ENCODE results near the gene C1orf174. TPM values are rescaled to one million over a fixed set of nuclear protein-coding genes. Genes with fewer than 3 reads are reported as not detected.

Gene C1orf174
- total RNA-seq, 1 donor from 2014 or later, result 36.8 TPM

GRCh38 chr1:3914331-3914851 is 14.3 kb upstream of the C1orf174 start:
- H3K4me1 Mint-ChIP-seq, result peaks cover 10% of the 10 kb centered on the region
- DNase-seq (ENCODE audit: low read depth, low spot score), result no peak
- TF ChIP-seq CTCF (conservative IDR thresholded peaks at IDR 0.05), result no peak
- H3K27ac Mint-ChIP-seq (ENCODE audit: unreplicated experiment), result no peak overlapping the region
- no peaks in the 10 kb centered on the region for H3K9me3 Mint-ChIP-seq
- H3K4me3 Mint-ChIP-seq, result no peak overlapping the region
- no peaks in the 10 kb centered on the region for H3K36me3 Mint-ChIP-seq (ENCODE audit: low read depth)
- peaks cover 21% of the 10 kb centered on the region for H3K27me3 Mint-ChIP-seq (ENCODE audit: low read depth)

GRCh38 chr1:3912809-3913685 is 13.0 kb upstream of the C1orf174 start:
- no peak for TF ChIP-seq CTCF (conservative IDR thresholded peaks at IDR 0.05)
- H3K4me3 Mint-ChIP-seq, result no peak overlapping the region
- H3K27me3 Mint-ChIP-seq (ENCODE audit: low read depth), result peaks cover 19% of the 10 kb centered on the region
- no peak overlapping the region for H3K27ac Mint-ChIP-seq (ENCODE audit: unreplicated experiment)
- H3K4me1 Mint-ChIP-seq, result peaks cover 16% of the 10 kb centered on the region
- H3K36me3 Mint-ChIP-seq (ENCODE audit: low read depth), result no peaks in the 10 kb centered on the region
- no peak for DNase-seq (ENCODE audit: low read depth, low spot score)
- H3K9me3 Mint-ChIP-seq, result no peaks in the 10 kb centered on the region

GRCh38 chr1:3911981-3912808 is 12.1 kb upstream of the C1orf174 start:
- H3K9me3 Mint-ChIP-seq, result no peaks in the 10 kb centered on the region
- DNase-seq (ENCODE audit: low read depth, low spot score), result no peak
- no peak for TF ChIP-seq CTCF (conservative IDR thresholded peaks at IDR 0.05)
- peak overlapping the region; percentile 35 for H3K27ac Mint-ChIP-seq (ENCODE audit: unreplicated experiment)
- H3K4me3 Mint-ChIP-seq, result no peak overlapping the region
- peaks cover 16% of the 10 kb centered on the region for H3K4me1 Mint-ChIP-seq
- H3K36me3 Mint-ChIP-seq (ENCODE audit: low read depth), result no peaks in the 10 kb centered on the region
- H3K27me3 Mint-ChIP-seq (ENCODE audit: low read depth), result peaks cover 19% of the 10 kb centered on the region

- no peak overlapping the region for H3K4me3 Mint-ChIP-seq
- H3K9me3 Mint-ChIP-seq, result no peaks in the 10 kb centered on the region
- peak; percentile 87 for DNase-seq (ENCODE audit: low read depth, low spot score)
- peaks cover 19% of the 10 kb centered on the region for H3K27me3 Mint-ChIP-seq (ENCODE audit: low read depth)
- H3K27ac Mint-ChIP-seq (ENCODE audit: unreplicated experiment), result no peak overlapping the region
- peak; percentile 89 for TF ChIP-seq CTCF (conservative IDR thresholded peaks at IDR 0.05)
- peaks cover 16% of the 10 kb centered on the region for H3K4me1 Mint-ChIP-seq
- no peaks in the 10 kb centered on the region for H3K36me3 Mint-ChIP-seq (ENCODE audit: low read depth)
These were observed 11.1 kb upstream of the C1orf174 start for GRCh38 chr1:3910857-3911845.
